Activated naive CD4-positive, alpha-beta T cell treated with anti-CD3 and anti-CD28 coated beads, Interleukin-2, amount 50 U/mL, for 72 hours (primary cell): ENCODE data around the gene MBNL1. TPM values are rescaled to one million over a fixed set of nuclear protein-coding genes. Genes with fewer than 3 reads are reported as not detected.
A peak's percentile ranks its signal among the peaks of the same experiment; 100 is the strongest.

Source experiments
- ATAC-seq, 2 donors: fragments of 150-1000 bp; cut with Tn5 transposase; 2 replicates each; pipeline ENCODE4 v1.10.0; 2021; ENCODE audit warnings: mild to moderate bottlenecking in 2 of 2, moderate library complexity in 2 of 2
- DNase-seq, 2 donors: peaks; one replicate each; pipeline ENCODE4 v3.0.0; 2021 to 2022; ENCODE audit warnings: low spot score in 2 of 2
- H3K27ac Mint-ChIP-seq, 2 donors: one replicate each; pipeline ENCODE4 v1.8.0; 2022; ENCODE audit warnings: mild to moderate bottlenecking in 2 of 2, mixed read lengths in 2 of 2
- H3K36me3 Mint-ChIP-seq, 2 donors: one replicate each; pipeline ENCODE4 v1.8.0; 2022; ENCODE audit warnings: mixed read lengths in 2 of 2
- H3K9me3 Mint-ChIP-seq, 2 donors: one replicate each; pipeline ENCODE4 v1.8.0; 2022; ENCODE audit warnings: mixed read lengths in 2 of 2
- total RNA-seq, 2 donors: library from RNA; stranded (reverse); gene quantifications; one replicate each; pipeline ENCODE4 v1.2.3, GENCODE V29; 2022

MBNL1 gene
- total RNA-seq, 2 donors from 2014 or later = 406 to 425 TPM

DNA sequence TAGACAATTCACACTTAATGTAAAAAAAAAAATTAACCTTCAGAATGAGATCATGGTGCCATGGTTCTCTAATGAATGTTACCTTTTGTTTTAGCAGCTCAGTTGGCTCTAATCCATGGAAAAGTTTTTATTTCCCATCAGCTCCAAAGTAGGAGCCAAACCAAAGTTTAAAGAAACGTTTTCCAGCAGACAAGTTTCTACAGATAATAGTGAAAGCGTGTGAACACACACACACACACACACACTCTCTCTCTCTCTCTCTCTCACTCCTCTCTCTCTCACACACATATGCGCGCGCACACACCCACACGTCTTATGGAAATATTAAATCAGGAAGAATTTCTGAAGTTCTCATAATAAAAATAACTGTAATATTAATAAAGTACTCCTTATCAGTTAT is 46.9 kb downstream of the MBNL1 start:
- peak overlapping the region in 1 of 2 donors; percentile 73 for H3K27ac Mint-ChIP-seq

DNA sequence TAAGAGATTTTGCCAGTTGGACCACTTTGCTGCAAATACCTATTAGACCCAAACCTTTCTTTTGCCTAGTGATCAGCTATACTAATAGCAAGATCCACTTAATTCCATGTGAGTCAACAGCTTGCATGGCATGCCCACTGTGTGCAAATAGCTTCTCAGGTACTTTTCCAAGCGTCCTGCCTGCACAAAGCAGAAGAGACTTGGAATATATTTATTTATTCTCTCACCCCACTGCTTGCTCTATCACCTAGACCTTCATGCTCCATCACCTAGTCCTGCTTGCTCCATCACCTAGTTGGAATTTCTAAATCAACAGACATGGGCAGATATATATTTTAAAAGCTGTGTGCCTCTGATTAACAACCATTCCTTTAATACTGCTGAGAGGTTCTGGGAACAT is 47.6 kb downstream of the MBNL1 start:
- Mint-ChIP-seq H3K27ac (no peak overlapping the region), H3K36me3 (peaks cover 0 to 32% of the 10 kb centered on the region in 2 donors), H3K9me3 (no peaks in the 10 kb centered on the region)
- DNase-seq (no peak), ATAC-seq (no peak)

More for the DNA sequence above, 46.9 kb downstream of the MBNL1 start:
- no peaks in the 10 kb centered on the region for H3K9me3 Mint-ChIP-seq
- no peak for ATAC-seq
- DNase-seq = no peak
- peaks cover 0 to 32% of the 10 kb centered on the region in 2 donors for H3K36me3 Mint-ChIP-seq

- ATAC-seq (no peak), DNase-seq (no peak)
- Mint-ChIP-seq H3K9me3 (no peaks in the 10 kb centered on the region), H3K27ac (peak overlapping the region in 1 of 2 donors; percentile 53), H3K36me3 (peaks cover 0 to 32% of the 10 kb centered on the region in 2 donors)
Observed at GRCh38 chr3:152317184-152317583, 48.5 kb downstream of the MBNL1 start.

- ATAC-seq (peak; percentile 41 to 52), DNase-seq (no peak)
- Mint-ChIP-seq H3K36me3 (peaks cover 0 to 27% of the 10 kb centered on the region in 2 donors), H3K27ac (no peak overlapping the region), H3K9me3 (no peaks in the 10 kb centered on the region)
Observed at GRCh38 chr3:152317956-152318355, 49.2 kb downstream of the MBNL1 start.

DNA sequence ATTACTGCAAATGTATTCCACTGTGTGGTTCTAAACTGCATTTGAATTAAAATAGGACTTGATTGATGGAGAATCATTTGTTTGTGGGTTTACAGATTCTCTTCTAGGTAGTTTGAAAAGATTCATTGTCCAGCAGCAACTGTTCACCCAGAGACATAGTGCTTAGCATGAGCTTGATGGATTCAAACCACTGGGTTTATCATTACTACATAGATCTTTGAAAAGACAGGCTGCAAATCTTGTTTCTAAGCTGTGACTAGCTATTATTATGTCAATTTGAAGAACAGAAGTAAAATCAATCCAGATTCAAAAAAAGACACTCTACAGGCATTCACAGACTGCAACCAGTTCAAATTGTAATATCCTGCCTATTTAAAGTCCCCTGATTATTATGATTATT is 49.8 kb downstream of the MBNL1 start:
- Mint-ChIP-seq H3K36me3 (peaks cover 0 to 27% of the 10 kb centered on the region in 2 donors), H3K9me3 (no peaks in the 10 kb centered on the region), H3K27ac (peak overlapping the region in 1 of 2 donors; percentile 76)
- no peak for DNase-seq
- no peak for ATAC-seq

- Mint-ChIP-seq H3K27ac (peak overlapping the region in 1 of 2 donors; percentile 76), H3K9me3 (no peaks in the 10 kb centered on the region), H3K36me3 (peaks cover 0 to 25% of the 10 kb centered on the region in 2 donors)
- DNase-seq (no peak), ATAC-seq (peak; percentile 35 to 40)
Observed at GRCh38 chr3:152319256-152319655, 50.5 kb downstream of the MBNL1 start.

DNA sequence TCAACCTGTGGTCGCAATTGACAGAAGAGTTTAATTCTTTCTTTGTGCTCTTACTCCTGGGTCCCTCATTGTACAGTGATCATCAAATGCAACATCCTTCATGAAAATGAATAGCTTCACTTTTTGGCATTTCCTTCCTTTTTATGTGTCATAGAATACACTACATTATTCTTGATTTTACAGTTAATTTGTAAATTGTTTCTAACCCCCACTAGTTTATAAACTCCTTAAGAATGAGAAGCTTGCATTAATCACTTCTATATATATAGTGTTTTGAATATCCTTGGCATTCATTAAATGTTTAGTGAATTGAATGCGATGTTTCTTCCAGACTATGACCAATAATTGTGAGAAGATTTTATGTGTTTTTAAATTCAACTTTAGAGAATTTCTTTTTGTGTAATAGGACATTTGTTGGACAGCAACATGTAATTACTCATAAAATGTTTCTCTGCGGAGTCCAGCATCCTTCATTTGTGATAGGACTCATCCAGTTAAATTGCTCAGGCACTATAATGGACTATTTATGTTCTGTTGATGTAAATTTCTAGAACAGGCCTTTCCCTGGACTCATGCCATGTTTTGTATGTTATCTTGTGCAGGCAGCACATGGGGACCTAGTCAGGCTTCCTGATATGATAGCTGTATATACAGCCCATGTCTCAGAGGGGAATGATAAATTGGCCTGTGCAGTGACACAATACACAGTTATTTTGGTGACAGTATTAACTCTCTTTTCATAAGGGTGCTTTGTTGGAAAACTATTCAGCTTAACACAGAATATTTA is 51.3 kb downstream of the MBNL1 start:
- DNase-seq (no peak), ATAC-seq (no peak)
- no peaks in the 10 kb centered on the region for H3K9me3 Mint-ChIP-seq
- H3K36me3 Mint-ChIP-seq = peaks cover 0 to 20% of the 10 kb centered on the region in 2 donors
- H3K27ac Mint-ChIP-seq = peak overlapping the region in 1 of 2 donors; percentile 52

GRCh38 chr3:152321200-152321954 is 52.6 kb downstream of the MBNL1 start:
- ATAC-seq = no peak
- Mint-ChIP-seq H3K27ac (peak overlapping the region in 1 of 2 donors; percentile 70), H3K9me3 (no peaks in the 10 kb centered on the region), H3K36me3 (peaks cover 0 to 22% of the 10 kb centered on the region in 2 donors)
- no peak for DNase-seq

- ATAC-seq (no peak), DNase-seq (no peak)
- Mint-ChIP-seq H3K27ac (no peak overlapping the region), H3K36me3 (peaks cover 0 to 24% of the 10 kb centered on the region in 2 donors), H3K9me3 (no peaks in the 10 kb centered on the region)
Observed at GRCh38 chr3:152321955-152322377, 53.2 kb downstream of the MBNL1 start.

DNA sequence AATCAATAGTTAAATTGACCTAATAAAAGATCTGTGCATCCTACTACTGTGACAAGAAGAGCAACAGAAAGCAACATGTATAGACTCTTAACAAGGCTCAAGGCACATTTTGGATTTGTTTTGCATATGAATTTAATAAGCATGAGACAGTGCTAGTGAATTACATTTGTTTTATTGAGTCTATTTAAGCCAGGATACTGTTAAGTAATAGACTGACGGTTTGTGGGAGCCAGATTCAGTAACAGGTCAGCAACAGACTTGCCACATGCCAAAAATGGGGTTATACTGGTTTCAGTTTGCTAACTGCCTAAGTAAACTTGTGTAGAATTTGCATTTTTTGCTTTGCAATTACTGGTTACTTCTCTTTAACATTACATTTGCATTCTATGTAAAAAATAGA is 54.0 kb downstream of the MBNL1 start:
- peaks cover 0 to 28% of the 10 kb centered on the region in 2 donors for H3K36me3 Mint-ChIP-seq
- peak in 1 of 2 donors; percentile 33 for ATAC-seq
- H3K27ac Mint-ChIP-seq = peak overlapping the region in 1 of 2 donors; percentile 79

DNA sequence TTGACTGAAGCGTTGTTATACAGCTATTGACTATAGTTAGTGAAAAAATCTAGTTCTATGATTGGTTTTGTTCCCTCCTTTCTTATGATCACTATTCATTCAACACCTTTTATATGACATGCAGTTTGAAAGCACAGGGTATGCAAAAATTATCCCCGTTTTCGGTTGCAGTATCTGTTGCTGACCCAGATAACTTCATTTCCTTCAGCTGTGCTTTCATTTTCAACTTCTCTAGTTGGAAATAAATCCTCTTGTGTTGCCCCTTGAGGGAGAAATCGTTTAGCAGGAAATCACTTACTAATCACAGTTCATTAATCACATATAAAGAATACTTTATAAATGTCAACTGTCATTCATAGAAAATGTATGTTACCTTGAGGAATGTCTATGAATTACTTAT is 55.1 kb downstream of the MBNL1 start:
- no peaks in the 10 kb centered on the region for H3K9me3 Mint-ChIP-seq
- DNase-seq (no peak), ATAC-seq (peak; percentile 72 to 75)
- H3K27ac Mint-ChIP-seq = peak overlapping the region in 1 of 2 donors; percentile 48
- peaks cover 0 to 32% of the 10 kb centered on the region in 2 donors for H3K36me3 Mint-ChIP-seq

More for the DNA sequence above, 54.0 kb downstream of the MBNL1 start:
- no peak for DNase-seq
- H3K9me3 Mint-ChIP-seq = no peaks in the 10 kb centered on the region

DNA sequence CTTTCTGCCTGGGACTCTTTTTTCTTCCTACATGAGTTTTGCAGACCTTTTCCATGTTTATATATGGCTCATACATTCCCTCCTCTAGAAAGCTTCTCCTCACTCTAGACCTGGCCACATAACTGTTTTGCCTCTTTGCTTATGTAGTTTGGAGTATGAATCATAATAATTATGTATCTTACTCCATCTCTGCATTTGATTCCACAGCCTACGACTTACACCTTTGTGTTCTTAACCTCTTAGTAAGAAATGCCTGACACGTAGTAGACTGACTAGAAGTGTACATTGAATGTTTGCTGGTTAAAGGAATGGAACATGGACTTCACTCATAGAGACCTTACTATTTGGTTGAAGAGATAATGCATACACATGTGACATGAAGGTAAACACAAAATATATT is 56.4 kb downstream of the MBNL1 start:
- DNase-seq (no peak), ATAC-seq (peak; percentile 43 to 60)
- H3K27ac Mint-ChIP-seq = peak overlapping the region; percentile 1 to 19
- no peaks in the 10 kb centered on the region for H3K9me3 Mint-ChIP-seq
- peaks cover 0 to 31% of the 10 kb centered on the region in 2 donors for H3K36me3 Mint-ChIP-seq

- Mint-ChIP-seq H3K9me3 (no peaks in the 10 kb centered on the region), H3K27ac (peak overlapping the region; percentile 48 to 81), H3K36me3 (peaks cover 0 to 43% of the 10 kb centered on the region in 2 donors)
- ATAC-seq (no peak), DNase-seq (no peak)
Observed at GRCh38 chr3:152327203-152327602, 58.5 kb downstream of the MBNL1 start.

- H3K36me3 Mint-ChIP-seq = peaks cover 0 to 55% of the 10 kb centered on the region in 2 donors
Observed at GRCh38 chr3:152328841-152329240, 60.1 kb downstream of the MBNL1 start.

GRCh38 chr3:152330559-152330958 is 61.8 kb downstream of the MBNL1 start:
- peak overlapping the region in 1 of 2 donors; percentile 75 for H3K27ac Mint-ChIP-seq
- H3K36me3 Mint-ChIP-seq = peaks cover 0 to 50% of the 10 kb centered on the region in 2 donors
- no peak for DNase-seq
- no peaks in the 10 kb centered on the region for H3K9me3 Mint-ChIP-seq
- ATAC-seq = no peak

More at GRCh38 chr3:152328841-152329240, 60.1 kb downstream of the MBNL1 start:
- ATAC-seq (no peak), DNase-seq (no peak)
- Mint-ChIP-seq H3K9me3 (no peaks in the 10 kb centered on the region), H3K27ac (peak overlapping the region; percentile 16 to 75)

DNA sequence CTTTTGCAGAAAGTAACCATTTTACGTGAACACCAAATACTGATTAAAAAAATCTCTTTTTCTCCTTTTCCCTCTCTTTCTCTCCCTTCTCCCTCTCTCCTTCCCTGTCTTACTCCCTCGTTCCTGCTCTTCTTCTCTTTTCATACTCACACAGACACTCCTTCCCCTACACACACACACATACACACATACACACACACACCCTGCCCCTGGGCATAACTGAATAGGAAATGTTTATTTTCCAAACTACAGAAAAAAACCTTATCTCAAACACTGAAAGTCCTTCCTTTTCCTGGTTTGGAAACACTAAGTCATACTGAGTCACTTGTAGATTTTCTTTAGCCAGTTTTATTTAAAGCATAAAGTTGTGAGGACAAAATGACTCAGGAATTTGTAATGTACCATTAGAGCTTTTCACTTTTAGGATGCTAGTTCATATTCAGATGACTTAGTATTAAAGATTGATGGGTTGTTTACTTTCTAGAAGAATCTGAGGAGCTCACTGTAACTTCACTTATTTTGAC is 62.4 kb downstream of the MBNL1 start:
- Mint-ChIP-seq H3K9me3 (no peaks in the 10 kb centered on the region), H3K36me3 (peaks cover 0 to 50% of the 10 kb centered on the region in 2 donors), H3K27ac (peak overlapping the region; percentile 75 to 97)
- ATAC-seq (peak; percentile 63 to 70), DNase-seq (no peak)

DNA sequence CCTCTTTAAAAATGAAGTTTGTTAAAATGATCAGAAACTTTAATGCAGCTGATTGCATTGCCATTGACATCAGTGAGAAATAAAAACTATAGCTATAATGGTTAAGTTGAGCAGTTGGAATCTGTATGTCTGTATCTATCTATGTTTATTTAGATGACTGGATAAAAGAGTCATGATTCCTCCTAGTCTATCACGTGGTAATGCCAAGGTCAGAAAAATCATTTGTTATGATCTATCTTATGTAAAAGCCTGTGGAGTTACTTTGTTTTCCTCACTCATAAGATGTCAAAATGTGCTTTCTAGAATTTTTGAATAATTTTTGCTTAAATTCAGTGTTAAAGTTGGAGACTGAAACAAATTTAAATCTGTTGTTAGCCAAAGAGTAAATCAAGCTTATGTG is 63.3 kb downstream of the MBNL1 start:
- Mint-ChIP-seq H3K9me3 (no peaks in the 10 kb centered on the region), H3K27ac (peak overlapping the region; percentile 75 to 95), H3K36me3 (peaks cover 0 to 49% of the 10 kb centered on the region in 2 donors)
- ATAC-seq (no peak), DNase-seq (no peak)
